ENCODE data around the gene EXOSC5. TPM values are rescaled to one million over a fixed set of nuclear protein-coding genes. Genes with fewer than 3 reads are reported as not detected.

The EXOSC5 gene
- total and polyA plus RNA-seq, 2 of the 4 experiments (the other 2 are of a cell fraction), result 19.0 to 25.2 TPM

DNA sequence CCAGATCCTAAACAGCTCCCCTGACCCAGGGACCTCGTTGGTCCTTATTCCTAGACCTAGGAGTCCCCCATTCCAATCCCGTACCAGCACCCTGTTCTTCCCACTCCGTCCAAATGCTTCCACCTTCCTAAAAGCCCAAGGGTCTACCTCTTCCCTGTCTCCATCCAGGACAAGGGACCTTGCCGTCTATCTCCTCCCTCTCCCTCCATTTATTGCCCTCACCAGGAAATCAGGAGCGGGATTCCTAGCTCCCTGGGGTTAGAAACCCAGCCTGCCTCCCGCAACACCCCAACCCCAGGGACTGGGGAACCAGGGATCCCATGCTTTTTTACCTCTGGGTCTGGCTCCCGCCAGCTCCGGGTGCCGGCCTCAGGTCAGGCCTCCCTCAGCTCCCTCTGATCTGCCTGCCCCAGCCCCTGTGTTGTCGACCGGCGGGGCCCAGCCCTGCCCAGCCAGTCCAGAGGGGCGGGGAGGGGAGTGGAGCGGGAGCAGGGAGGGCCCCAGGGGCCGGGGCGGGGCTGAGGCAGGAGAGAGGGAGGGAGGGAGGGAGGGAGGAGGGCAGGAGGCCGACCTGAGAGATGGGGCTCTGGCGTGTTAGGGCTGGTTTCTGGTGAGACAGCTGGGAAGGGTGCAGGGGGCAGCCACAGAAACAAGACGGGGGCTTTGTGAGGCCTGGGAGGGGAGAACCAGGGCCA, 29.9 kb upstream of the EXOSC5 start, which contains the start of gene B3GNT8:
Gene B3GNT8, minus strand, starts transcription at position 423 of the 695 bp plus-strand sequence. CDS start 596 bp downstream, outside the sequence.
- H3K18ac ChIP-seq (ENCODE audit: low read depth, low read length), result no peak within 1 kb of the TSS
- no peaks in the 10 kb centered on the region for H3K9me1 ChIP-seq (ENCODE audit: insufficient read depth, low read length)
- H3K4me2 ChIP-seq (ENCODE audit: low read depth, low read length), result peak within 1 kb of the TSS; percentile 66; the same call in 1 of the 2 replicates
- peak within 1 kb of the TSS; percentile 3; the same call in 1 of the 2 replicates for H3K27ac ChIP-seq (ENCODE audit: insufficient read depth, low read length)
- no peaks in the 10 kb centered on the region for H3K9me3 ChIP-seq (ENCODE audit: control insufficient read depth, insufficient read depth, low read length)
- BruUV-seq (replicated peaks), result no TSS peak
- peak within 1 kb of the TSS in 1 of 2 experiments; percentile 66; a peak in 2 of 4 replicates for H4K8ac ChIP-seq (ENCODE audit: low read depth in 2 of 2, low read length in 2 of 2)
- H2BK5ac ChIP-seq (ENCODE audit: low read depth, low read length, poor library complexity, severe bottlenecking), result no peak within 1 kb of the TSS
- H3K23ac ChIP-seq (ENCODE audit: low read depth, low read length), result peak within 1 kb of the TSS; percentile 65; the same call in 1 of the 2 replicates
- in situ Hi-C loops (cut with MboI; ENCODE audit: low sequenced_read_pairs) (no loop called here), intact Hi-C loops (cut with micrococcal nuclease) (loop anchor here (10.0 kb wide), 1 partner anchor 222 kb away; no protein-coding TSS in a partner anchor), dilution Hi-C loops (cut with HindIII; ENCODE audit: low sequenced_read_pairs, unreplicated experiment) (no loop called here)
- H3K4ac ChIP-seq (ENCODE audit: low read depth, low read length), result peak within 1 kb of the TSS; percentile 60
- no peaks in the 10 kb centered on the region for H3K79me1 ChIP-seq (ENCODE audit: low read depth in 1 of 2, low read length in 2 of 2)
- 0 out of 2 replicates have a peak within 1 kb of the TSS, but pooled peaks have one; percentile 23 for H4K91ac ChIP-seq (ENCODE audit: insufficient read depth, low read depth, low read length)
- H2BK120ac ChIP-seq (ENCODE audit: low read depth, low read length), result no peak within 1 kb of the TSS
- TF ChIP-seq NFE2L2 (IDR thresholded peaks at IDR 0.05; ENCODE audit: low read depth, low read length) (no peak), MAZ (IDR thresholded peaks at IDR 0.05; ENCODE audit: borderline replicate concordance, low read depth, low read length) (peak; percentile 65), RAD21 (IDR thresholded peaks at IDR 0.05; ENCODE audit: low read length) (no peak), CHD1 (IDR thresholded peaks at IDR 0.05; ENCODE audit: low read depth, low read length) (no peak), FOS (IDR thresholded peaks at IDR 0.05; ENCODE audit: low read depth, low read length) (no peak), BHLHE40 (IDR thresholded peaks at IDR 0.05; ENCODE audit: low read depth, low read length) (no peak)
- TF ChIP-seq, protein P1, sequence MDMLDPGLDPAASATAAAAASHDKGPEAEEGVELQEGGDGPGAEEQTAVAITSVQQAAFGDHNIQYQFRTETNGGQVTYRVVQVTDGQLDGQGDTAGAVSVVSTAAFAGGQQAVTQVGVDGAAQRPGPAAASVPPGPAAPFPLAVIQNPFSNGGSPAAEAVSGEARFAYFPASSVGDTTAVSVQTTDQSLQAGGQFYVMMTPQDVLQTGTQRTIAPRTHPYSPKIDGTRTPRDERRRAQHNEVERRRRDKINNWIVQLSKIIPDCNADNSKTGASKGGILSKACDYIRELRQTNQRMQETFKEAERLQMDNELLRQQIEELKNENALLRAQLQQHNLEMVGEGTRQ (IDR thresholded peaks at IDR 0.05; ENCODE audit: low read depth, low read length), result no peak
- ChIA-PET CTCF (no interaction called here), POLR2A (ENCODE audit: unreplicated experiment) (no interaction called here)
- peak; percentile 93 for ATAC-seq (ENCODE audit: low read depth)
- peaks cover 32% of the 10 kb centered on the region for H3K36me3 ChIP-seq (ENCODE audit: control insufficient read depth, insufficient read depth, low read length)
- peak; percentile 34 for DNase-seq
- peaks cover 10% of the 10 kb centered on the region; the same call in 1 of the 2 replicates for H3K4me1 ChIP-seq (ENCODE audit: control insufficient read depth, insufficient read depth, low read length)
- peak within 1 kb of the TSS; percentile 64 for H3K56ac ChIP-seq (ENCODE audit: extremely low read depth, insufficient read depth, low read length)
- H2BK15ac ChIP-seq (ENCODE audit: low read depth, low read length), result no peak within 1 kb of the TSS
- peak within 1 kb of the TSS; percentile 82 for H2AK9ac ChIP-seq (replicated peaks; ENCODE audit: low read depth, low read length, poor library complexity)
- peak within 1 kb of the TSS; percentile 13 for H2AK5ac ChIP-seq (ENCODE audit: low read depth, low read length)
- H4K5ac ChIP-seq (ENCODE audit: low read depth, low read length), result peak within 1 kb of the TSS; percentile 3; the same call in 1 of the 2 replicates
- H3K4me3 ChIP-seq (ENCODE audit: insufficient read depth, low read depth, low read length), result peak within 1 kb of the TSS; percentile 27
- H2AFZ ChIP-seq (replicated peaks; ENCODE audit: low read length, poor library complexity), result peak within 1 kb of the TSS; percentile 88
- no peaks in the 10 kb centered on the region for H4K20me1 ChIP-seq (ENCODE audit: insufficient read depth, low read length)
- no peak within 1 kb of the TSS for H2BK20ac ChIP-seq (ENCODE audit: low read depth, low read length)
- no peaks in the 10 kb centered on the region for H3K27me3 ChIP-seq (ENCODE audit: control insufficient read depth, insufficient read depth, low read length)
- H3K9ac ChIP-seq (ENCODE audit: low read depth, low read length), result peak within 1 kb of the TSS; percentile 73
- 6% methylated on average over 3 of the region's 19 CpGs; no CpG with 5 or more reads in 1 of the 2 experiments for WGBS, 2 experiments (ENCODE audit: extremely low coverage in 2 of 2, insufficient read length in 1 of 2)
- H3K14ac ChIP-seq (replicated peaks; ENCODE audit: low read depth, low read length), result peak within 1 kb of the TSS; percentile 85; the same call in 1 of the 2 replicates
